GM19372 (cell line): ENCODE results near the gene GABRR1.

Source experiments
- ATAC-seq: cut with Tn5 transposase; IDR thresholded peaks from one replicate; pipeline ENCODE4 v1.9.1; 2021; ENCODE audit warnings: mild to moderate bottlenecking, low read depth, moderate library complexity; ENCODE audit not compliant: unreplicated experiment

The GABRR1 gene

DNA sequence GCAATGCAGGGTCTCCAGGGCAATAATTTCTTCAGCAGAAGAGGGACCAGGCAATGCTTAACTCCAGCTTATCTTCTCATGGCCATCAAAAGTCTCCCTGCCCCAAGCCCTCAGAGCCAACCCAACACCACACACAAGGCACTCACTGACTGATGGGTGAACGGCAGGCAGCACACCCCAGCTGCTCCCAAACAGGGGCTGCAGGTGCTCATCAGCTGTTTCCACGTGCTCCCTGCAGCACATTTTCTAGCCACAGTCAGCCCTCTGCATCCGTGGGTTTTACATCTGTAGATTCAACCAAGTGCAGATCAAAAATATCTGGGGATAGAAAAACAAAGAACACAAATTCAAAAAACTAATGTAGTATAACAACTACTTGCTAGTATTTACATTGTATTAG is 4.0 kb upstream of the GABRR1 start:
- no peak for ATAC-seq

DNA sequence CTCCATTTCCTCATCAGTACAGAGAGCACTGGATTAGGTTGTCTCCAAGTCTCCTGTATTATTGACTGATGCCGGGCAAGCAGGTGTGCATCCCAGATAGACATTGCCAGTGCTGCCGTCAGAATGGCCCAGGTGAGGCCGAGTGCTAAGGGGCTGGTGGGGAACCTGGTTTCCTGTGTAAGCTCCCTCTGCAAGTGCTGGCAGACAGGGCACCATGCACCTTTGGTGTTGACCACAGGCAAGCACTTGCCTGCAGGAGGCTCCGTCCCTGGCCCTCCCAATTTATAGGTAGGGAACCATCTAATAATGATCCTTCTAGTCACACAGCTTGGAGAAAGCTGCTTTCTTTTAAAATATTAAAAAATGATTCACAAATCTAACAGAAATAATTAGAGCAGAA is 747 bp downstream of the GABRR1 start:
- no peak for ATAC-seq

DNA sequence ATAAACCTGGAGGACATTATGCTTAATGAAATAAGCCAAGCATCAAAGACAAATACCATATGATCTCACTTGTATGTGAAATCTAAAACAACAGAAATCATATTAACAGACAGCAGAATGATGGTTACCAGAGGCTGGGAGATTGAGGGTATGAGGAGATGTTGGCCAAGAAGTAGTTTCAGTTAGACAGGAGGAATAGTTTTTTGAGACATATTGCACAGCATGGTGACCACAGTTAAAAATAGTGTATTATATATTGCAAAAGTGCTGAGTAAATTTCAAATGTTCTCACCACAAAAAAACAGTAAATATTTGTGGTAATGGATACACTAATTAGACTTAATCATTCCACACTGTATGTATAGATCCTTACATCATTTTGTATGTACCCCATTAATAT is 1.8 kb downstream of the GABRR1 start:
- no peak for ATAC-seq

DNA sequence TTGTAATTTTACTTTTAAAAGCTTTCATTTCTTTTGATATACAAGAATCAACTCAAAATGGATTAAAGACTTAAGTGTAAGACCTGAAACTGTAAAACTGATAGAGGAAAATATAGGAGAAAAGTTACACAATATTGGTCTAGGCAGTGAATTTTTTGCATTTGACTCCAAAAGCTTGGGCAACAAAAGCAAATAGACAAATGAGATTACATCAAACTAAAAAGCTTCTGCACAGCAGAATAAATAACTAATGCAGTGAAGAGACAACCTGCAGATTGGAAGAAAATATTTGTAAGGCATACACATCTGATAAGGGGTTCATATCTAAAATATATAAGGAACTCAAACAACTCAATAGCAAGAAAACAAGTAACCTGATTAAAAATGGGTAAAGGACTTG is 3.0 kb downstream of the GABRR1 start:
- ATAC-seq = no peak

DNA sequence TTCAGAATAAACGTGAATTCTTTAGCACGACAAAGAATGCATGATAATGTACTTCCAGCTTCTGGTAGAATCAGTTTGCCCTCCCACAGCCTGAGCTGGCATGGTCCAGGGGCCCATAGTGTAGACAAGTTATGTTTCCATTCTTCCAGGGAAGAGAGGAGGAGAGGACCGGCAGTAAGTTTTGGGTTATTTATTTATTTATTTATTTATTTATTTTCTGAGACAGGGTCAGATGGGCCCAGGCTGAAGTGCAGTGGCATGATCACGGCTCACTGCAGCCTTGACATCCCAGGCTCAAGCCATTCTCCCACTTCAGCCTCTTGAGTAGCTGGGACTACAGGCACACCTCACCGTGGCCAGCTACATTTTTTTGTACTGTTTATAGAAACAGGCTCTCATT is 4.7 kb downstream of the GABRR1 start:
- no peak for ATAC-seq

DNA sequence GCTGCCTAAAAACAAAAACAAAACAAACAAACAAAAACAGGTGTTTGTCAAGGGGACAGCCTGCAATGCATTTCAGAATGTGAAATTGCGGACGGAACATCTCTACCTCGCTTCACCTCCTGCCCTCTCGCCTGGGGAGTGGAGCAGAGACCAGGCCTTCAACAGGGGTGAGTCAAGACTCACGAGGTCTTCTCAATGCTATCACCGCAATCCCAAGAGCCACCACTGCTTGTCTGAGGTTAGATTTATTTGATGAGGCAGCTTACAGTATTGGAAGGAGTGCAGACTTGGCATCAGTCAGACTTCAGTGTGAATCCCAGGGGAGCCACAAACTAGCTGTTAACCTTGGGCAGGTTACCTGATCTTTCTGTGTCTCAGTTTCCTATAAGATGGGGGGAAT is 7.7 kb downstream of the GABRR1 start:
- no peak for ATAC-seq

DNA sequence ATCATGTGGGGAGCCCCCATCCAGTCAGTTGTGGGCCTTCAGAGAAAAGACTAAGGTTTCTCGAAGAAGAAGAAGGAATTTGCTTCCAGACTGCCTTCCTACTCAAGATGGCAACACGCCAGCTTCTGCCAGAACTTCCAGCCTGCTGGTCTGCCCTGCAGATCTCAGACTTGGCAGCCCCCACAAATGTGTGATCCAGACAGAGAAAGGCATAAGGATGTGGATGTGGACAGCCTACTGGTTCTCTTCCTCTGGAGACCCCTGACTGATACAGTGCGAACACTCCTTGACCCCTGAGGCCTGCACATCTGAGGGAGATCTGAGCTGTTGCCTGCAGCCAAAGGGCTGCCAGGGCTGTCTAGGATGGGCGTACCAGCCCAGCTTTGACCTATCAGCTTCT is 8.6 kb downstream of the GABRR1 start:
- ATAC-seq = no peak

DNA sequence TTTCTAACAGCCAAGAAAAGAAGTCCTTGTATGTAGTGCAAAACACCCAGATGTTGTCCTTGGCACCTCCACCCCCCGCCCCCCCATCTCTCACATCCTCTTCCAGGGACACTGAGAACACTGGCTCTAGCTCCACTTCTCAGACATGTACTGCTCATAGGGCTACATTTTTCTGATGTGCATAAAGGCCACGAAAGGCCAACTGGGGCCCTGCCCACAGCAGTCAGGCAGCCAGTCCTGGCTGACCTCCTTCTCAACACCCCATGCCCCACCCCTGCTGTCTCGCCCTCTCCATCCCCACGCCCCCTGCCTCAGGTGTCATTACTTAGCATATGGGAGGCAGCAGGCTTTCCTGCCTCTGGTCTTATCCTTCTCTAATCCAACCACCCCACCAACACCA is 11.3 kb downstream of the GABRR1 start:
- no peak for ATAC-seq

DNA sequence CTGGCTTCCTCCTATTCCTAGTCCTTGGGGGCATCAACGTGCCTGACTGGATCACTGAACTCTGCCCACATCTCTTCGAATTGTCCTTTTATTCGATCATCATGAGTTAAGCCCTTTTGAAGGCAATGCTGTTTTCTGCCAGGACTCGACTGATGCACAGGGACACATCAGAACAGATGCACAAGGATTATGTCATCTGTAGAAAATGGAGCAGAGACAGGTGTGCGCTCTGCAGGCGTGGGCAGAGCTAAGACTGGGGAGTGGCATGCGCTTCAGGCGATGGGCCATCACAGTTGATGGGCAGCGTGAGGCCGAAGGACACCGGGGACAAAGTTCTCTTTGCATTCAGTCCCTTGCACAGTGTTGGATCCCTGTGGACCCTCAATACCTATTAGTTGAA is 13.1 kb downstream of the GABRR1 start:
- ATAC-seq = no peak

DNA sequence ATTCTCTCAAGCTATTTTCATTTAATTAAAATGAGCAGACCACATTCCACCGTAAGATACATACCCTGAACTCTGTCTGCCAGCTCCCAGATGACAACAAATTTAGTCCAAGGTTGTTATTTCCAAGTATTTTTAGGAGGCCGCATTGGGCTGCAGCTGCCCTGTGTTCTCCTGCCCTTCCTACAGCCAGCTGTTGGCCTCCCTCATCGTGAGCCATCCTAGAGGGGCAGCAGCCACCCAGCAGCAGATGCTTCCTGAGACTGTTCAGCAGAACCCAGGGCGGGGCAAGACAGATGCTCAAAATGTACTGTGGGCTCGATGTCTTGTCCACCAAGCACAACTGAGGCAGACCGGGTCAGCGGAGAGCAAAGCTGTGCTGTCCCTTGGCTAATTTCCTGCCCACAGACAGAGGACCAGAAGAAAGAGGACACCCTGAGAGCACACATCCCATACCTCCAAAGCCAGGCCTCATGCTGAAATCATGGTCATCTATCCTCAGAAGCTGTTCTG is 16.4 kb downstream of the GABRR1 start:
- ATAC-seq = no peak

DNA sequence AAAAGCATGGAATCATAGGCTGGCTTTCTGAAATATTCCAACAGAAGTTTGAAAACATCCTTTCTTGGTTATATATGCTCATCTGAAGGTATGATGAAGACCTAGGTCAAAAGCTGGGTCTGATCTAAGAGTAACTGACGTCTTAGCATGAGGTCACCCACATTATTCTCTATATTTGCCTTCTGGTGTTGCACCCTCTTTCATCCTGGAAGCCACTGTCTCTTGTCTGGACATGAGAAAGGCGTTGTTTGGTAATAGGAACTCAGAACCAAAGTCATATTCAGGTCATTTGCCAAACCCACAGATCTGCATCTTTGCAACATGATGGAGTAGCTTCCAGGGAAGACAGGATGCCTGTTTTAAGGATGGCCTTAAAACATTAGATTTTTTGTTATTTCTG is 17.6 kb downstream of the GABRR1 start:
- no peak for ATAC-seq

DNA sequence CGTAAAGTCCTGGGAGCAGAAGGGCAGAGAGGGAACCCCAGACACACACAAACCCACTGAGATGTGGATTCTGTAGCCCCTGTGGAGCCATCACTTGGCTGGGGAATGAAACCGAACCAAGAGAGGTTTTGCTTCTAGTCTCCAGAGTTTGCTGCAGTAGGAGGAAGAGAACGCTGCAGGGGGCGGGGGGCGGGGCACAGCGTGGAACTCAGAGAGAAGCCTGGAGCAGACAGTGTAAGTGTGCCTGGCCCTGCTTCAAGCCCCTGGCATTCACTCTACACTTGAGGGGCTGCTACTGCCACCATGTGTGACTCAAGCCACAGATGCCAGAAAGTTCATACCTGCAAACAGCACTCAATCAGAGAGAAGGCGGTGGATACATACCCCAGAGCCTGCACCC is 18.9 kb downstream of the GABRR1 start:
- ATAC-seq = no peak

DNA sequence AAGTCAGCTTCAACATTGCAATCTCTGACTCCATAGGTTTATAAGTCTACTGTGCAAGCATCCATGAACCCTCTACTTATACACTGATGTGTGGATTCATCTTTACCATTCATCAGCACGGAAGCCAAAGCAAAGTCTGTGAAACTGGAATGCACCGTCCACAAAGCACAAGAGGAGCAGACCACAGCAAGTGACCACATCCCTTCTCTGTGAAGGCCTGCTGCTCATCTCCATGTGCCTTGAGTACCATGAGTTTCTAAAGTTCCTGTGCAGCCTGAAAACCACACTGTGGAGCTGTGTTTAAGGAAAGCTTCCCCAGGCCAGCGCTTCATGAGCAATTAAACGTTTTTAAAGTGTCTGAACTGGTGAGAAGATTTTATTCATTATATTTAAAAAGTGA is 20.0 kb downstream of the GABRR1 start:
- no peak for ATAC-seq

DNA sequence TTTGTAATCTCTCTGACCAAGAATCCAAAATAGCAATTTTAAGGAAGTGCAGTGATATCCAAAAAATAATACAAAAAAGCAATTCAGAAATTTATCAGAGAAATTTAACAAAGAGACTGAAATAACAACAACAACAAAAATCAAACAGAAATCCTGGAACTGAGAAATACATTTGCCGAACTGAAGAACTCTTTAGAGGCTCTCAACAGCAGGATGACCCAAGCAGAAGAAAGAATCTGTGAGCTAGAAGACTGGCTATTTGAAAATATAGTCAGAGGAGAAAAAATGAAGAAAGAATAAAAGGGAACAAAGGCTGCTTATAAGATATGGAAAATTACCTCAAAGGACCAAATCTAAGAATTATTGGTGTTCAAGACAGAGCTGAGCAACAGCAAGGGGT is 22.6 kb downstream of the GABRR1 start:
- no peak for ATAC-seq

DNA sequence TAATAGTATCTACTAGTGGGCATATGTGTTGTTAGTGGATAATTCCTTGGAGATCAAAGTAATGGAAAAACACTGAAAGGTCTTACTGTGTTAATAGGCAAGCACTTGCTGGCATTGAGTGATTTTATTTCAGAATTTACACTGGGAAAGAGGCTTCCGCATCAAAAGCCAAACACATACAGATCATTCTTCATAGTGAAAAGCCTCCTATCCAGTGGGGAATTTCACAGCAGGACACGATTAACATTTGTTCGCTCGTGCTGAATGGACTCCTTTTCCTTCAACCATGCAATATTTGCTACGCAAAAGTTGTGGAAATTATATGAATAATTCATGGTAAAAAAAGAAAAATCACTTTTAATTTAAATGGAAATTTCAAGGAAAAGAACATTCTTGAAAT is 26.4 kb downstream of the GABRR1 start:
- no peak for ATAC-seq

DNA sequence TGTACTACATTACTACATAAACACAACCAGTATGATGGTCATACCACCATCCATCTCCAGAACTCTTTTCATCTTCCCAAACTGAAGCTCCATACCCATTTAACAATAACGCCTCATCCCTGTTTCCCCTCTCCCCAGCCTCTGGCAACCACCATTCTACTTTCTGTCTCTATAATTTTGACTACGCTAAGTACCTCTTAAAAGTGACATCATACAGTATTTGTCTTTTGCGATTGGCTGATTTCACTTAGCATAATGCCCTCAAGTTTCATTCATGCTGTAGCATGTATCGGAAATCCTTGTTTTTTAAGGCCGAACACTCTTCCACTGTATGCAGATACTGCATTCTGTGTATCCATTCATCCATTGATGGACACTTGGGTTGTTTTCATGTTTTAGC is 29.7 kb downstream of the GABRR1 start:
- ATAC-seq = no peak

DNA sequence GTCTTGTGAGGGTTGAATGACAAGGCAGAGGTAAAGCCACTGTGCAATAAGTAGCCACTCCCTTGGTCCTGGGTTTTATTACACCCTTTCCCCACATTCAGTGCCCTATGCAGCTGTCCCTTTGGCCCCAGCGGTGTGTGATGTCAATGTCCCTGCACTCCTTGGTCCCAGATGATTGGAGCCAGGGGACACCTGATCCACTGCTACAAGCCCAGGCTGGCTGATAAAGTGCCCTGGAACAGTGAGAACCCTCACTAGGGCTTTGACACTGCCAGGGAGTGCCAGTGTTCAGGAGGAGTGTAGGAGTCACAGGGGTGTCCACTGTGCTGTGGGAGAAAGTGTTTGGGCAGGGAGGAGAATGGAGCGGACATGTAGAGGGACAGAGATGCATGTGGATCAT is 30.4 kb downstream of the GABRR1 start:
- no peak for ATAC-seq

DNA sequence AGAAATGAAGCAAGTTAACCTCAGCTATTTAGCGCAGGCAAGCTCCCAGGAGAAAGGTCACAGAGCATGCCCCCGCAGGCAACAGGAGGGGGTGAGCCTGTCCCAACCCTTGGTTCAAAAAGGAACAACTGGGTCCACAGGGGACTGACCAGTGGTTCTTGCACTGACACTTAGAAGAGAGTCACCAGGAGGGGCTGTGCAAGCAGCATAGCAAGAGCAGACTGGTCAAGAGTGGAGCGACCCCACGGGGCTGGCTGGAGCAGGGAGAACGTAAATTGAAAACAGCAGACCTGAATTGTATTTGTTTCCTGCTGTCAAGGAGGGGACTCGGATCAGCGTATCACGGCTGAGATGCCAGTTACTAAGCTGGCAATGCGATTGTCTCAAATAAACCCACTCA is 32.8 kb downstream of the GABRR1 start:
- no peak for ATAC-seq

DNA sequence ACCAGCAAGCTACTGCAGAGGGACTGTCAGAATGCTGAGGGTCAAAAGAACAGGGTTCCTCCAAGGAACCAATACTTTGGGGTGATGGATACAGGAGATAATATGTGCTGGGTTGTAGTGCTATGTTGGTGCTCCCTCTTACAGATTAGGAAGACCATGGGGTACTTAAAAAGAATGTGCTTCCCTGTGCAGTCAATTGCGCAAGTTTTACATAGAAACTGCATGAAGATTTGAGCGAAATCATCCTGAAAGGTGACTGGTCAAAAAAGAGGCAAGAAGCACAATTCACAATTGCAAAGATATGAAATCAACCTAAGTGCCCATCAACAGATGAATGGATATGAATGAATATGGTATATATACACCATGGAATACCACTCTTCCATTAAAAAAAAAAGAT is 33.9 kb downstream of the GABRR1 start:
- ATAC-seq = no peak

DNA sequence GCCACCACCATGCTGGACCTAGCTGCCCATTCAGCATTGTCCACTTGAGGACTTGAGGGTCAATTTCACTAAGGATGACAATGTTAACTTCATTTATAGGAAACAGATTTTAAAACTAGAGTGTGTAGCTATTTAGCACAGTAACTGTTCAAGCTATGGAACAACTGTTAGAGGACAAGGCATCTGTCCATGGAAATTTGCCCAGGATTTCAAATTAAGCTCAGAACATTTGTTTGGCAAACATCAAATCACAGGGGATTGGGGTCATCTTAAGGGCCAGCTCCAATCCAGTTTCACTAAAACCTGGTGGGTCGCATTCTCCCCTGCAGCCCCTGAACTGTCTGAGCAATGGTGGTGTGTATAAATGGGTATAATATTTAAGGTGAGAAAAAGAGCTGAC is 36.2 kb downstream of the GABRR1 start:
- ATAC-seq = no peak

DNA sequence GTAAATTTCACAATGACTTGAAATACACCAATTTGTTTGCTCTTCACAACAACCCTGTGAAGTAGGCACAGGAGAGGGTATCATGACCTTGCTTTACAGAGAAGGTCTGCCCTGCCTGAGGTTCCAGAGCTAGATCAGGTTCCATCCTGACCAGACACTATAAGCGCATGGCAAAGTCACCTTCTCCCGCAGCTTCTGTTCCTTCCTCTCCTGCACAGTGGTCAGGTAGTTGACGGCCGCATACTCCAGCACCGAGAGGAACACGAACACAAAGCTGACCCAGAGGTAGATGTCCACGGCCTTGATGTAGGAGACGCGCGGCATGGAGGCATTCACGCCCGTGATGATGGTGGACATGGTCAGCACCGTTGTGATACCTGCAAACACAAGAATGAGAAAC is 37.0 kb downstream of the GABRR1 start:
- ATAC-seq = no peak

DNA sequence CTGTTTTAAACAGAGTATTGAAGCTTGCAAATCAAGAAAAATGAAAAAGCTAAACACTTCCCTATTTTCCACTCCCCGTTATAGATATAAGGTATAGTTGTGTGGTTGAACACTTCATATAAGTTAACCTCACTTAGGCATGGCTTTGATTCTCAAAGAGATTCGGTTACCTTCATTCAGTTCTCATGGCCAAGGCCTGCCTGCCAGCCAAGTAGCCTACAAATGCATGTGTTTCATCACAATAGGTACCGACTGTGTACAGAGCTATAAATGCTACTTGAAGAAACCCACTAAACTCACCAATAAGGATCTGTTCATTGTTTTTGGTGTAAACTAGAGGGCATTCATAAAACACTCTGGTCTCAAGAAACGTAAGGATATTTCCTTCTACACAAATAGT is 43.5 kb downstream of the GABRR1 start:
- no peak for ATAC-seq

DNA sequence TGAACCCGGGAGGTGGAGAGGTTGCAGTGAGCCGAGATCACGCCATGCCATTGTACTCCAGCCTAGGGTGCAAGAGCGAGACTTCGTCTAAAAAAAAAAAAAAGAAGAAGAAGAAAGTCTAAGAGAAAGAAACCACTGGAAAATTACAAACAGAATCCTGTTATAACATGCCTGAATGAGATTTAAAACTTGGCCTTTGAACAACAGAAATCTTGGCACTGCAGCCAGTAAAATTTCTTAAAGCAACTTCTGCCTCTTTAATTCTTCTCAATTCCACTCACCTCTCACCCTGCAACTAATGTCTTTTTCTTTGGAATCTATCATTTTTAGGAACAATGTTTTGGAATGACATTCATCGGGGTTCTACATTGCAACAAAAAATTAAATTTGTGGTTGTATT is 45.0 kb downstream of the GABRR1 start:
- no peak for ATAC-seq

DNA sequence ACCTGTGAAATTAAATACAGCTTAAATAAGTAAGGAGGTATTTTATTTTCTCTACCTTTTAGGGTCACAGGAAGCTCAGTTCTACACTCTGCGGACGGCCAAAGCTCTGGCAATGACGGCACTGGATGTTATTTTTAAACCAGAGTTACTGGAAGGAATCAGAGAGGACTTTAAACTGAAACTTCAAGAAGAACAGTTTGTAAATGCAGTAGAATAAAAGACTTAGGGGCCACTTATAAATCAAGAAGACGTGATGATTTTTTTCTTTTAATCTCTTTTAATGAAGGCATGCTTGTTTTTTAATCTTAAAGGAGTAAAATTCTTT is 55.1 kb downstream of the GABRR1 start:
- ATAC-seq = no peak
